ENCODE data around the gene VPS37D.

The VPS37D gene

DNA sequence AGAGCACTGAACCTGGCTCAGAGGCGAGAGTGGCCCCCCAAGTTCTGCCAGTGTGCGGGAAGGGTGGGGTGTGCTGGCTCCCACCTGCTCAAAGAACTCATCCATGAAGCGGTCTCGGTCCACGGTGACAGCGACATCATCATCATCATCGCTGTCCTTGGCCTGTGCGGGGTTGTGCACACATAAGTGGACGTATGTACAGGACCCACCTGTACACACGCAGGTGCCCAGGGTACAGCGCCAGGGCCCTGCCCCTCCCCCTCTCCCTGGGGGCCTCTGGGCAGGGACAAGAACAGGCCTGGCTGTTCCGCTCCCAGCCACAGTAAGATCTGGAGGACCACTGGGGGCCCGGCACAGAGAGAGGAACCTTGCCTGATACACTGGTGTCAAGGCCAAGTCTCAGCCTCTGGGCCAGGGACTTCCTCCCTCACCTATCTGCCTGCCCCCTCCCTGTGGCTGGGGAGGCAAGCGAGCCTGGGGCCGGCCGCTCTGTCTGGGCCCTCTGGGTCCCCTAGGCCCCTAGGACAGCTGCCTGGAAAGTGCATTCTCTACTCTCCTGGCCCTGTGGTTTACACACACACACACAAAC, 41.4 kb downstream of the VPS37D start:
- no peak overlapping the region for H3K27ac ChIP-seq (ENCODE audit: extremely low read depth, low read depth, low read length)
- H3K4me1 ChIP-seq (ENCODE audit: control insufficient read depth, insufficient read depth, low read length), result no peaks in the 10 kb centered on the region
- CTCF ChIA-PET, result interaction anchor here (0.6 to 0.9 kb wide), 2 partner anchors 16 to 18 kb away, joined by 5 to 6 read pairs; no protein-coding TSS in a partner anchor

GRCh38 chr7:73712773-73713172, 45.1 kb downstream of the VPS37D start:
- no peaks in the 10 kb centered on the region for H3K9me3 ChIP-seq (ENCODE audit: control insufficient read depth, insufficient read depth, low read depth, low read length)
- TF ChIP-seq ZNF366 (tag by site-specific recombination; conservative IDR thresholded peaks at IDR 0.05), result no peak
- no peak for TF ChIP-seq KLF10 (tag by site-specific recombination; IDR thresholded peaks at IDR 0.05)
- TF ChIP-seq ZNF155 (tag by site-specific recombination; IDR thresholded peaks at IDR 0.05), result no peak
- no peak for TF ChIP-seq ZBTB48 (tag by site-specific recombination; IDR thresholded peaks at IDR 0.05)
- no peak for TF ChIP-seq ZNF324 (tag by site-specific recombination; IDR thresholded peaks at IDR 0.05)
- TF ChIP-seq, protein P1, sequence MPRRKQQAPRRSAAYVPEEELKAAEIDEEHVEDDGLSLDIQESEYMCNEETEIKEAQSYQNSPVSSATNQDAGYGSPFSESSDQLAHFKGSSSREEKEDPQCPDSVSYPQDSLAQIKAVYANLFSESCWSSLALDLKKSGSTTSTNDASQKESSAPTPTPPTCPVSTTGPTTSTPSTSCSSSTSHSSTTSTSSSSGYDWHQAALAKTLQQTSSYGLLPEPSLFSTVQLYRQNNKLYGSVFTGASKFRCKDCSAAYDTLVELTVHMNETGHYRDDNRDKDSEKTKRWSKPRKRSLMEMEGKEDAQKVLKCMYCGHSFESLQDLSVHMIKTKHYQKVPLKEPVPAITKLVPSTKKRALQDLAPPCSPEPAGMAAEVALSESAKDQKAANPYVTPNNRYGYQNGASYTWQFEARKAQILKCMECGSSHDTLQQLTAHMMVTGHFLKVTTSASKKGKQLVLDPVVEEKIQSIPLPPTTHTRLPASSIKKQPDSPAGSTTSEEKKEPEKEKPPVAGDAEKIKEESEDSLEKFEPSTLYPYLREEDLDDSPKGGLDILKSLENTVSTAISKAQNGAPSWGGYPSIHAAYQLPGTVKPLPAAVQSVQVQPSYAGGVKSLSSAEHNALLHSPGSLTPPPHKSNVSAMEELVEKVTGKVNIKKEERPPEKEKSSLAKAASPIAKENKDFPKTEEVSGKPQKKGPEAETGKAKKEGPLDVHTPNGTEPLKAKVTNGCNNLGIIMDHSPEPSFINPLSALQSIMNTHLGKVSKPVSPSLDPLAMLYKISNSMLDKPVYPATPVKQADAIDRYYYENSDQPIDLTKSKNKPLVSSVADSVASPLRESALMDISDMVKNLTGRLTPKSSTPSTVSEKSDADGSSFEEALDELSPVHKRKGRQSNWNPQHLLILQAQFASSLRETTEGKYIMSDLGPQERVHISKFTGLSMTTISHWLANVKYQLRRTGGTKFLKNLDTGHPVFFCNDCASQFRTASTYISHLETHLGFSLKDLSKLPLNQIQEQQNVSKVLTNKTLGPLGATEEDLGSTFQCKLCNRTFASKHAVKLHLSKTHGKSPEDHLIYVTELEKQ (tag by site-specific recombination; IDR thresholded peaks at IDR 0.05; ENCODE audit: borderline replicate concordance), result no peak
- no peak for TF ChIP-seq ZNF394 (tag by site-specific recombination; IDR thresholded peaks at IDR 0.05; ENCODE audit: borderline replicate concordance)
- TF ChIP-seq ZNF558 (tag by site-specific recombination; IDR thresholded peaks at IDR 0.05), result no peak
- TF ChIP-seq, protein P2, sequence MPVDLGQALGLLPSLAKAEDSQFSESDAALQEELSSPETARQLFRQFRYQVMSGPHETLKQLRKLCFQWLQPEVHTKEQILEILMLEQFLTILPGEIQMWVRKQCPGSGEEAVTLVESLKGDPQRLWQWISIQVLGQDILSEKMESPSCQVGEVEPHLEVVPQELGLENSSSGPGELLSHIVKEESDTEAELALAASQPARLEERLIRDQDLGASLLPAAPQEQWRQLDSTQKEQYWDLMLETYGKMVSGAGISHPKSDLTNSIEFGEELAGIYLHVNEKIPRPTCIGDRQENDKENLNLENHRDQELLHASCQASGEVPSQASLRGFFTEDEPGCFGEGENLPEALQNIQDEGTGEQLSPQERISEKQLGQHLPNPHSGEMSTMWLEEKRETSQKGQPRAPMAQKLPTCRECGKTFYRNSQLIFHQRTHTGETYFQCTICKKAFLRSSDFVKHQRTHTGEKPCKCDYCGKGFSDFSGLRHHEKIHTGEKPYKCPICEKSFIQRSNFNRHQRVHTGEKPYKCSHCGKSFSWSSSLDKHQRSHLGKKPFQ (tag by site-specific recombination; IDR thresholded peaks at IDR 0.05), result no peak
- TF ChIP-seq ZNF530 (tag by site-specific recombination; IDR thresholded peaks at IDR 0.05; ENCODE audit: low read depth), result no peak
- no peak for TF ChIP-seq ZNF2 (tag by site-specific recombination; IDR thresholded peaks at IDR 0.05)
- TF ChIP-seq GLI2 (tag by site-specific recombination; IDR thresholded peaks at IDR 0.05; ENCODE audit: borderline replicate concordance, low read depth), result no peak
- TF ChIP-seq REST (tag by site-specific recombination; IDR thresholded peaks at IDR 0.05), result no peak

More for the DNA sequence above, 41.4 kb downstream of the VPS37D start:
- H3K4me3 ChIP-seq (ENCODE audit: low read depth, low read length), result no peak overlapping the region
- POLR2A ChIA-PET, result no interaction called here
- peaks cover 0 to 9% of the 10 kb centered on the region in 2 experiments; a peak in 2 of 3 replicates for H3K36me3 ChIP-seq (ENCODE audit: control insufficient read depth in 2 of 2, insufficient read depth in 1 of 2, low read length in 2 of 2)
- TF ChIP-seq ZNF274 (IDR thresholded peaks at IDR 0.05; ENCODE audit: low read length) (no peak), ZNF274 (tag by site-specific recombination; IDR thresholded peaks at IDR 0.05; ENCODE audit: borderline replicate concordance) (no peak), ZNF174 (tag by site-specific recombination; IDR thresholded peaks at IDR 0.05) (no peak), ZNF639 (tag by site-specific recombination; IDR thresholded peaks at IDR 0.05) (no peak), ZBTB44 (tag by site-specific recombination; IDR thresholded peaks at IDR 0.05) (no peak), ZNF548 (tag by site-specific recombination; IDR thresholded peaks at IDR 0.05) (no peak)
- no peaks in the 10 kb centered on the region for H3K9me3 ChIP-seq (ENCODE audit: control insufficient read depth, insufficient read depth, low read depth, low read length)

More at GRCh38 chr7:73712773-73713172, 45.1 kb downstream of the VPS37D start:
- H3K4me1 ChIP-seq (ENCODE audit: control insufficient read depth, insufficient read depth, low read length), result peaks cover 10% of the 10 kb centered on the region
- no peak overlapping the region for H3K4me3 ChIP-seq (ENCODE audit: low read depth, low read length)
- H3K36me3 ChIP-seq (ENCODE audit: control insufficient read depth in 2 of 2, insufficient read depth in 1 of 2, low read length in 2 of 2), result no peaks in the 10 kb centered on the region; a peak in 1 of 3 replicates
- ChIA-PET CTCF (no interaction called here), POLR2A (no interaction called here)
- H3K27ac ChIP-seq (ENCODE audit: extremely low read depth, low read depth, low read length), result no peak overlapping the region

Data from HEK293 (cell line).